Activated CD4-positive, alpha-beta T cell treated with anti-CD3 and anti-CD28 coated beads for 24 hours (primary cell): ENCODE data around the gene ABCC3.

Experiments used
- DNase-seq, 2 donors: peaks; one replicate each; pipeline ENCODE4 v3.0.0-alpha.2; 2020; ENCODE audit warnings: low read depth in 2 of 2

Gene ABCC3

DNA sequence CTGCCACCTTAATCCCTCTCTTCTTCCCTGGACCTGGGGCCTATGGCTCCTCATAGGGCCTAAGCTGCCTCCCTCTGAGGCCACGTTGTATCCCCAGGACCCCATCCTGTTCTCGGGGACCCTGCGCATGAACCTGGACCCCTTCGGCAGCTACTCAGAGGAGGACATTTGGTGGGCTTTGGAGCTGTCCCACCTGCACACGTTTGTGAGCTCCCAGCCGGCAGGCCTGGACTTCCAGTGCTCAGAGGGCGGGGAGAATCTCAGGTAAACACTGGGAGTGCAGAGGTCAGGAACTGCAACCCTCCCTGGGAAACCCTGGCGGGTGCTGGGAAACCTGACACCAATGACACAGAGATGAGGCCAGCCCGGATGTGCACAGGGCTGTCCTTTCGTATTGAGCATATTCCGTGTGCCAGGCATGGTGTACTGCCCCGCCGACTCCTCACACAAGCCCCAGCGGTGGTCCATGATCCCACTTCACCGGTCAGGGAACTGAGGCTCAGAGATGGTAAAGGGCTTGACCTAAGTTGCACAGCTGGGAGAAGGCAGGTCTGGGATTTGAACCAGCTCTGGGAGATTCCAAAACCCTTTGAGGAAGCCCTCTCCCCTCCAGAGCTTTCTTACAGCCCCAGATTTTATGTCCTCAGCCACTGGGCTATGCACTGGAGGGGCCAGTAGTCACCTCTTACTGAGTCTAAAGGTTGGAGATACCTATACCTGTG lies 50.1 kb downstream of the ABCC3 start:
- DNase-seq = no peak

DNA sequence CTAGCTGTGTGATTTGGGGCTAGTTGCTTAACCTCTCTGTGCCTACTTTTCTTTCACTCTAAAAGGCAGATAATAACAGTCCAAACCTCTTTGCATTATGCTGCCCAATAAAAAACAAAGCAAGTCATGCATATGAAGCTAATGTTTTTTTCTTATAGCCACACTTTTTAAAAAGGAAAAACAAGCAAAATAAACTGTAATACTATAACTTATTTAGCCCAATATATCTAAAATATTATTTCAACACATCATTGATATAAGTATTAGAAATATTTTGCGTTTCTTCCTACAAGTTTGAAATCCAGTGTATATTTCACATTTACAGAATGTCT lies 50.6 kb downstream of the ABCC3 start:
- no peak for DNase-seq

DNA sequence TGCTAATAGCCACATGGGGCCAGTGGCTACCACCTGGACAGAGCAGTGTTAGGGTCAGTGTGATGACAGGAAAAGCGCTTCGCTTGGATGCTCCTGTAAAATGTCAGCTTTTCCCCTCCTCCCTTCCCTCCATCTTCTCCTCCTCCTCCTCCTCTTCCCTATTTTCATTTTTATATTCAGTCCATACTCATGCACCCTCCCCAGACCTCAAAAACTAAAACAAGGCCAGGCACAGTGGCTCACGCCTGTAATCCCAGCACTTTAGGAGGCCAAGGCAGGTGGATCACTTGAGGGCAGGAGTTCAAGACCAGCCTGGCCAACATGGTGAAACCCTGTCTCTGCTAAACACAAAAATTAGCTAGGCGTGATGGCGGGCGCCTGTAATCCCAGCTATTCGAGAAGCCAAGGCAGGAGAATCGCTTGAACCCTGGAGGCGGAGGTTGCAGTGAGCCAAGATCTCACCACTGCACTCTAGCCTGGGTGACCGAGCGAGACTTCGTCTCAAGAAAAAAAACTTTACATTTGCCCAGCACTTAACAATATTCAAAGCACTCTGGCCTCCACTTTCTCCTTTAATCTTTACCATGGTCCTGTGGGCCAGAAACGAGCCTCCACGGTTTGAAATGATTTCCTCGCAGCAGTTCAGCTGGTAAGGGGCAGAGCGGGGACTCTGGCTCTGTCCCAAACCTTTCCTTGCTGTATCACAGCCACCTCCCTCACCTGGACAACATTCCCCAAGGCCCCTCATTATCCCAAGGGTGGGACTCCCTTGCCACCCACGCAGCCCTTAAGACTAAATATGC lies 51.2 kb downstream of the ABCC3 start:
- no peak for DNase-seq

DNA sequence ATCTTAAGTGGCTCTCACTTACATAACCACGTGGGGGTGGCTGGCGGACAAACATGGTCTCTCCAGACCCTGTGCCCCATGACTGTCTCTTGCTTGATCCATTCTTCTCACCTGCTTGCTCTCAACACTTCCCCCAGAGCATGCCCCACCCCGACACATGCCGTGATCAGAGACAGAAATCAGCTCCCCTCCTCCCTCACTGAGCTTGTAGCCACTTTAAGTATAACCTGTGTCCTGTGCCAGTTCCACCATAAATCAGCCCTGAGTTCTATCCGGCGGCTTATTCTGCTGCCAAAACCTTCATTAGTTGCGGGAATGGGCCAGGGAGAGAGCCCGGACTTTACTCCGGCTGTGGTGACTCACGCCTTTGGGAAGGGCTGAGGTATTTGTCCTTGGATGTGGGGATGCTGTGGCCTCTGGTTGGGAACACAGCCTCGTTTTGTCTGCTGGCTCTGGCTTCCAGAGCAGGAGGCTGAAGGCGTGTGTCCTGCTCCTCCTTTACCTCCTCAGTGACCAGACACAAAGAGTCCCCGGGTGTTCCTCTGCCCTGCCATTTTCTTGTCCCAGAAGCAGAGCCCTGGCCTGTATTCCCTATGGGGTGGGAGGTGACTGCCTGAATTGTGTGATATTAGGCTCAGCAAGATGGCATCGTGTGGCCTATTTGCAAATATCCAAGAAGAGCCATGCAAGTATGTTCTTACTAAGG lies 52.0 kb downstream of the ABCC3 start:
- no peak for DNase-seq

DNA sequence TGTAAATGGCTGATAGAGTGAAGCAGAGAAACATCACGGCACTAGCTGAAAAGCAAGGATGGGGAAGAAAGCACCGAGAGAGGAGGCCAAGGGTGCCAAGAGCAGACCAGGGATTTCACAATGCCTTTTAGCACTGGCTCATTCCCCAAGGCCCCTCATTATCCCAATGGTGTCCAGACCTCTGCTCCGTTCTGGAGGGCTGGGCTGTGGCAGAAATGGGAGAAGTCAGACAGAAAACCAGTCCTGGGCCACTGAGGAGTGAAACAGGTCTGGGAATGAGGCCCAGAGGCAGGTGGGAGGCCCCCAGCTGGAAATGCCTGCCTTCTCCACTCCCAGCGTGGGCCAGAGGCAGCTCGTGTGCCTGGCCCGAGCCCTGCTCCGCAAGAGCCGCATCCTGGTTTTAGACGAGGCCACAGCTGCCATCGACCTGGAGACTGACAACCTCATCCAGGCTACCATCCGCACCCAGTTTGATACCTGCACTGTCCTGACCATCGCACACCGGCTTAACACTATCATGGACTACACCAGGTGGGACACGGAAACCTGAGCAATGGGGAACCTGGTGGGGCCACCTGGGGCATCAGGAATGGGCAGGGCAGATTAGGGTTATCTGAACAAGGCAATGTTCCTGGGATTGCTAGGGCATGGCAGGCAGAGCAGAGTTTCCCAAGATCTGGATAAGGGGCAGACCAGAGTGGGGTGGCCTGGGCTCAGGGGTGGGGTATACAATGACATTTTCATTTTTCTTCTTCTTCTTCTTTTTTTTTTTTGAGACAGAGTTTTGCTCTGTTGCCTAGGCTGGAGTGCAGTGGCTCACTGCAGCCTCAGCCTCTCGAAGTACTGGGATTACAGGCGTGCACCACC lies 52.8 kb downstream of the ABCC3 start:
- DNase-seq = no peak

DNA sequence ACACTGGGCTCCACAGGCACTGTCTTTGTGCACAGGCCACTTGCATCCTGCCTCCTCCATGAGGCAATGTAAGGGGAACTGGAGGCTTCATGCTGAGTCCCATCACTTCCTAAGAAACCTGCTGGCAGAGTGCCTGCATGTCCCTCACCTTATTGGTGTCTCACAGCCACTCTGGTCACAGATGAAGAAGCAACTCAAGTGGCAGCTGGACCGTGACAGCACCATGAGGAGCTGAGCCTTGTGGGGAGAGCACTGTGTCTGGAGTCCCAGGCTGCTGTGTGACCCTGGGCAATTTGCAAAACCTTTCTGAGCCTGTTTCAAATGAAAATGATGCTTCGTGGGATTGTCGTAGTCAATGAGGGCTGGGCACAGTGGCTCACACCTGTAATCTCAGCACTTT lies 53.6 kb downstream of the ABCC3 start:
- no peak for DNase-seq

DNA sequence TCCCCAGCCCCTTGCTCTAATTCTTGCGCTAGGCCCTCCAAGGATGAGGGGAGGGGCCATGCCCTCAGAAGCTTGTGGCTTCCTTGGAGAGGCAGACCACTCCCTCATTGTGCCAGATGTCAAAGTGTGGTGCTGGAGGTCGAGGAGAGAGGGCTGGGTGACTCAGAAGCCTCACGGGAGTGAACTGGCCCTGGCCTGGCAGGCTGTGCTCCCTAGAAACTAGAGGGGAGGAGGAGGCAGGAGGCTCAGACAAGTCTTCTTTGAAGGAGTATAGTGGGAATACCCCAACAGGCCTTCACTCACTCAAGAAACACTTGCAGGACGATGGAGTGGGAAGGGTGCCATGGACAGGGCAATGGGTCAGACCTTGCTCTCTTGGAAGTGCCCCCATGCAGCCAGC lies 54.6 kb downstream of the ABCC3 start:
- no peak for DNase-seq

DNA sequence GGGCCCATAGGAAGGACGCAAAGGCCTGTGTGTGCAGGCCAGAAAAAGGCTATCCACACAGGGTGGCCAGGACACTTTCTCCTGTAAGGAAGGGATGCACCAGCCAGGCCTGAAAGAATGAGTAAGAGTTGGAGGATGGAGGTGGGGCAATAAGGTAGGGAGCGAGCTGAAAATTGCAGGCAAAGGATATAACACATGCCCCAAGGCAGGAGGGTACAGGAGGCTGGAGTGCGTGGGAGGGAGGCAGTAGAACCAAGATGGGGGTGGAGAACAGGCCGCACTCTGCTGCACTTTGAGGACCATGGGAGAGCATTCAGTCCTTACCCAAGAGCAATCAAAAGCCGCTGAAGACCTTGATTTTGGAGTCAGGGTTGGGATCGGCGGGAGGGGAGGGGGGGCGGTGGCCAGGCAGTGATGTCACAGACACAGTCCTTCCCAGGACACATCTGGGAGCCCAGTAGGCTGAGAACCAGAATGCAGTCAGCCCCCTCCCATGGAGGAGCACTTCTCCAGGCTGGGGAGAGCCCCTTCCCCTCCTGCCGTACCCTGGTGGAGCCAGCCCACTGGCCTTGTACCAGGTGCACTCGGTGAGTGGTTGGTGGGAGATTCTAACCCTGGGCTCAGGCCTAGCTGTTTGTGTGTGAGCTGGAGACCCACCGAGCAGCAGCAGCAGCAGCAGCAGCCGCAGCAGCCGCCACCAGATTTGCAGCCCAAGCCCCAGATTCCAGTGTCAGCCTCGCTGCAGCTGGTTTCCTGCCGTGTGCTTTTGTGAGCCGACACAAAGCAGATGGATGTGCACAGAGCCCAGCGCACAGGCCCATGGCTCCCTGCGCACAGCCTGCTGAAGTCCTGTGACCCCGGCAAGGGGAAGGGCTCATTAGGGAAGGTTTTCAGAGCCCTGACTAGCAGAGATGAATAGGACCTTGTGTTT lies 55.5 kb downstream of the ABCC3 start:
- DNase-seq = no peak

DNA sequence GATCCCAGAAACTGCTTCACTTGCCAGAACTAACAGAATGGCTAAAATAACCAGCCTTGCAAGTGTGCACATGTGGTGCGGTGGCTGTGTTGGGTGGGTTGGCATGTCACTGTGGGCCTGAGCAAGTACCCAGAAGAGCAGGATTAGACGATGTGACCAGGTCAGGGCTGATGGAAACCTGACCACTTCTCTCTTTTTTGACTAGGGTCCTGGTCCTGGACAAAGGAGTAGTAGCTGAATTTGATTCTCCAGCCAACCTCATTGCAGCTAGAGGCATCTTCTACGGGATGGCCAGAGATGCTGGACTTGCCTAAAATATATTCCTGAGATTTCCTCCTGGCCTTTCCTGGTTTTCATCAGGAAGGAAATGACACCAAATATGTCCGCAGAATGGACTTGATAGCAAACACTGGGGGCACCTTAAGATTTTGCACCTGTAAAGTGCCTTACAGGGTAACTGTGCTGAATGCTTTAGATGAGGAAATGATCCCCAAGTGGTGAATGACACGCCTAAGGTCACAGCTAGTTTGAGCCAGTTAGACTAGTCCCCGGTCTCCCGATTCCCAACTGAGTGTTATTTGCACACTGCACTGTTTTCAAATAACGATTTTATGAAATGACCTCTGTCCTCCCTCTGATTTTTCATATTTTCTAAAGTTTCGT lies 56.3 kb downstream of the ABCC3 start:
- DNase-seq = no peak

DNA sequence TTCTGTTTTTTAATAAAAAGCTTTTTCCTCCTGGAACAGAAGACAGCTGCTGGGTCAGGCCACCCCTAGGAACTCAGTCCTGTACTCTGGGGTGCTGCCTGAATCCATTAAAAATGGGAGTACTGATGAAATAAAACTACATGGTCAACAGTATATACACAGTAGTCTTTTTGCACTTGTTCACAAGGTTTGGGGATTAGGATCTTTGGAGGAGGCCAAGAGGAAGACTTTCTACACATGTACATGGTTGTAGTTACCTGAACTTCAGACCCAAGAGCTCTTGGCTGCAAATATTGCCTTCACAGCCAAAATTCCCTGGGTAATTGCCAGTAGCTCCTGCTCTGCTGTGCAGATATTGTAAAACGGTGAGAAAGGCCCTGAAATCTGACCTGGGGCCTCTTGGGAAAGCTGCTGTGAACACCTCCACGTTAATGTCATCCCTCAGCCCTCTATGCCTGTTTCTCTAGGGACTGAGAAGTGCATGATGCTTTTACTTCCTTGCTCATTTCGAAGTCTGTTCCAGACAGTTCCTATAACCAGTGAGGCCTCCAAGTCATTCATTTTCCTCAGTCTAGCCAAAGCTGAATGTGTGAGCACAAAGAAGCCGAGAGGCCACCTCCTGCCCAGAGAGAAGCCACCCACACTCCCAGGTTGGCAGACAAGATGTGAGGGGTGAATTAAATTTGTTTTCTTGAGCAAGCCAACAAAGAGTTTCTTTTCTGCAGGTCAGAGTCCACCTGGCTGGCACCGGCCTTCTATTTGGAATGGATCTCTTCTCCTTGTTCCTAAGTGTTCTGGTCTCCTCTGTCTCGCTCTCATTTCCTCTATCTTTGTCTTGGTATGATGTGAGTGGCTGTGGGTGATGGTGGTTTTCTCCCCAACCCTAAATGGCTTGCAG lies 57.1 kb downstream of the ABCC3 start:
- DNase-seq = no peak

DNA sequence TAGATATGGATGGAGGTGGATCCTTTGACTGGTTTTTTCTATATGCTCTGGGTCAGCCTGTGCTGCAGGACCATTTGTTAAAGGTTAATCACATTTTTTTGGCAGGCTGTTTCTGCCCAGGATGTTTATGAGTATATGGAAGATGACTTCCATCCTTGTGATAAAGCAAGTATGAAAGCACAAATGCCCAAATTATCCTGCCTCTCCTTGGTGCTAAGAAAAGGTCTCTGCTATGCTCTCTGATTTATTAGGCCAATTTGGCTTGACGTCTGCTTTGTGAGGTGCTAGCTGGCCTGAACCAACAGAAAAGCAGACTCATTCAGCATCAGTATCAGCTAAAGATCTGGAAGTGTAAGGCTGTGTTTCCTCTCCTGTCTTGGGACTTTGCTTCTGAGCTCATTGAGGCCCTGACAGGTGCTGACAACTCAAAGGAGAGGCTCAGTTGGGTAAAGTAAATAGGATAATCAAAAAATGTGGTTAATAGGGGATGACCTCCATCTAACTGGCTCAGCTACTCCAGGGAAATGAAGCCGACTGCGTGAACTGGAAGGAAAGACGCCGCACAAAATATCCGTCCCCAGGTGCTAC lies 57.9 kb downstream of the ABCC3 start:
- no peak for DNase-seq

DNA sequence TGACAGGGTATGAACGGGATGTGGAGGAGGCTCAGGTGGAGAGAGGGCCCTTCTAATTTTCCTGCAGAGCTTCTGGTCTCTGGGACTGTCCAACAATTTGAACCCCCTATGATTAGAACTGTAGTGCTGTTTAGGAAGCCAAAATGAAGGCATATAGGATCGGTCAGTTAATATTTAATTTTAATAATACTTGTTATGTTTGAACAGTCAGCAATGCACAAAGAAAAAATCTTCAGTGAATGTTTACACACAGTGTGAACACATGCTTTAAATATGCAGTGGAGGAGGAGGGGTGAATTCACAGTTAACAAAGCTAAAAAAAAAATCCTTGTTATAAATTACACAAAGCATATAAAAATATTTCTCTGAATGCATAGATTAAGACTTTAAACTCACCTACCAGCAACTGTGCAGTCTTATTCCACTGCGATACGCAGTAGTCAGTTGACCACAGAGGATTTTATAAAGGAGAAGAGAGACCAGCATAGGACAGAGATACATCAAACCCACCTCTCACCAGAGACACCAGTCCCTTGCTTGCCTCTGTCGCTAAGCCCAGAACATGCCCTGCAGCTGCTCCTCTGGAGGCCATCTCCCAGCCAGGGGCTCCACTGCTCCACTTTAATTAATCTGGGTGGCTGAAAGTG lies 58.5 kb downstream of the ABCC3 start:
- DNase-seq = no peak

DNA sequence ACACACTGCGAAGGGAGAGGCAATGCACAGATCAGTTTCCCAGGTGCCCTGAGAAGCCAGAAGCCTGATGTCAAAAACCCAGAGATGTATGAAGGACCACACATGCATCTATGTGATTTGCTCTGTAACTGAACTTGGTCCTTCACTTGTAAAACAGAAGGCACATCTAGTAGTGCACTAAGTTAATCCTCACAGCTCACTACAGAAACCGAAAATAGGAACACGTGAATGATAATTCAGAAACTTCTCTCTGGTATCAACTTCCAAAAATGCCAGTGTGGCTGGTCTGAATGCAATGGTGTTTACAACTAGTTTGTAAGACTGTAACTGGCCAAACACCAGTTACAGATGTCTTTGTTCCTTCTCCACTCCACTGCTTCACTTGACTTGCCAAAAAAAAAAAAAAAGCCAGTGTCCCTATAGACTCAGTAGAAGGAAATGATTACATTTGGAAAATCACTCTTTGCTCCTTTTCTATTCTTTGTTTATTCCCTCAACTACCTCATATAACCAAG lies 61.7 kb downstream of the ABCC3 start:
- DNase-seq = no peak

DNA sequence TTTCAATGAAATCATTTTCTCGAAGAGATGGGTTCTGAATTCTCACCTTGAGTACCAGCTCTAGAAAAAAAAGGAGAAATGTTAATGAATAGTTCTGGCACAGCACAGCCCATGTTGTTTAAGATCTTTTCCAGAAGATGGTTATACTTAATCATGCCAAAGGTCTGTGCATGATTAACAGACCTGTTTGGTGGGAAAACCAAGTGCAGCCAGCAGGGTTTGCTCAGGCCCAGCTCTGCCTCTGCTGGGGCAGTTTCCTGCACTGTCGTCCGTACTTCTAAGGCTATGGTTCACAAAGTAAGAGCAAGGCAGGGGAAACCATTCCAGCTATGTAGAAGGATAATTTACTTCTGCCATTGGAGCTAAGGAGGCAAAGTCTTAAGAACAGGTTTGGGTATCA lies 62.4 kb downstream of the ABCC3 start:
- DNase-seq = no peak

DNA sequence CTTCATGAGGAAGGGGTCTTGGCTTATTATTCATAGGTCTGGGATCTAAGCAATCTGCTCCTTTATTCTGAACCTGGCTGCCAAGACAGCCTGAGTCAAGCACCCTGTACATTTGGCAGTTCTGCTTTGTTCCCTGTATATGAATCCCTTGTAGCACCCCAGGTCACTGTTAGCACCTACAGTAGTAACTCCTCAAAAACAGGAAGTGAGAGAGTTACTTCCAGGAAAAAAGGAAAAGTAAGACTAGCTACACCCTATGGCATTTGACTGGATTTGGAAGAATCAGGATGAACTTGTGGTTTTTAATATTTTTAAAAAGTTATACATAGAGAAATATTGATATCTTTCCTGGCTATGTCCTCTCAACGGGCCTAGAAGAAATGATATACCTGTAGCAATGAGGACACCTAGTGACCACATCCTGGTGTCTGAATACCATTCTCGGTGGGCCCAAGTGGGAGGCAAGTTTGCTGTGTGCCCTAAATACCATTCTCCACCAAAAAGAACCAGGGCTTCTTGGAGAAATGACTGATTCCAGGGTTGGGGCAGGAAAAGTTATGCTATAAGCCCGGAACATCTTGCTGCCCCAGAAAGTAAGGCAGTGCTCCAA lies 63.1 kb downstream of the ABCC3 start:
- no peak for DNase-seq

DNA sequence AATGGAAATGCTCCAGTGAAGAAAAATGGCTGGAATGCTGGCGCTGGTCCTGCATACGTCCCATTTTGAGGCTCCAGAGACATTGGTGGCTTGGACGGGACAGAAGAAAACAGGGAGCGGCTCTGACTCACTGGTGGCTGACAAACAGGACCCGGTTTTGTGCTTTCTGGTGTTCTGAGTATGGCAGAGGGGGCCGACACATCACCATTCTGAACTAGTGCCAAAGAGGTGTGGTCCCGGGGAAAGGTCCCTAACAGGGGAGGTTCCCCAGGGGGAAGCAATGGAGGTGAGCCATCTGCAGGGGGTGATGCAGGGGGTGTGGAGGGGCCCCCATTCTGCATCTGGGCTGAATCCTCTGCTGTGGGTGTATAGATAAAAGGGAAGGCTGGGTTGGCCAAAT lies 64.7 kb downstream of the ABCC3 start:
- DNase-seq = no peak

DNA sequence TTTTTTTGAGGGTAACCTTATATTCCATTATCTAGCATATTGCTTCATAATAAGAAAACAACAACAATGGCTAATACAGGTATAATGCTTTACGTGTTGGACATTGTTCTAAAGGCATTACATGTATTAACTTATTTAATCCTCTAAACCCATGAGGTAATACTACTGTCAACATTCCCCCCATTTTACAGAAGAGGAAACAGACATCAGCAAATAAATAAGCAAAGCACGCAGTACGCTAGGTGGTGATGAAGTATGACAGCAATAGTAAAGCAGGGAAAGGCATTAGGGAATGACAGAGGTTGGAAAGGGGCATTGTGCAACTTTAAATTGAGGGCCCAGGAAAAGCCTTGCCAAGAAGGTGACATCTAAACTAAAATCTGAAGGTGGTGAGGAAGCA lies 68.5 kb downstream of the ABCC3 start:
- no peak for DNase-seq
